CD4-positive, alpha-beta T cell treated with Interleukin-6 at 100 ng/mL for 8 hours (primary cell): ENCODE data around the gene RNF213.
"Not testable (repeated sequence)": the region's sequence is repeated elsewhere in the genome, so short reads cannot be mapped to it uniquely, and the experiment has no call there.

ENCODE experiments used
- DNase-seq: peaks from one replicate; pipeline ENCODE4 v3.0.0-alpha.2; 2020; ENCODE audit warnings: mixed read lengths, low spot score

The RNF213 gene

DNA sequence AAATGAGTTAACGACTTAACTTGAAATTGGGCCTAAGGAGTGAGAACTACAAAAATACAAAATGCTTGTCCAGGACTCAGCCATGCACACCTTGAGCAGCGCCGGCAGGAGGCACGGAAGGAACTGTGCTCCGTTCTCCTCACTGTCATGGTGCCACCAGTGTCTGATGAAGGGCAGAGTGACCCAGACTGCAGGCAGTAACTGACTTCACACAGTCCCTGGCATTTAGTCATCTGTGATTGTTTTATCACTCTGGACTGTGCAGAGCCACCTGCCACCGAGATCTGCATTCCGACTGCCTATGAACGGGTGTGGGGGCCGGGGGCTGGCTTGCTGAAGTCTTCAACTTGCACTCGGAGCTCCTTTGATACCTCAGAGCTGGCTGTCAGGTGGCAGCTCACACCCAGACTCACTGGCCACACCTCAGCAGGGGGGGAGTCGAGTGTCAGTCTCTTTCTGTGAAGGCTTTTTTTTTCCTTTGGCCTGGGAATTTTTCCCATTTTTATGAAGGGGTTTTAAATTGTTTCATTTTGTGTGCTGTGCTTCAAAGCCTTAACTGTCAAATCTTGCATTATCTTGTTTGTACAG is 134.1 kb downstream of the RNF213 start:
- no peak for DNase-seq

DNA sequence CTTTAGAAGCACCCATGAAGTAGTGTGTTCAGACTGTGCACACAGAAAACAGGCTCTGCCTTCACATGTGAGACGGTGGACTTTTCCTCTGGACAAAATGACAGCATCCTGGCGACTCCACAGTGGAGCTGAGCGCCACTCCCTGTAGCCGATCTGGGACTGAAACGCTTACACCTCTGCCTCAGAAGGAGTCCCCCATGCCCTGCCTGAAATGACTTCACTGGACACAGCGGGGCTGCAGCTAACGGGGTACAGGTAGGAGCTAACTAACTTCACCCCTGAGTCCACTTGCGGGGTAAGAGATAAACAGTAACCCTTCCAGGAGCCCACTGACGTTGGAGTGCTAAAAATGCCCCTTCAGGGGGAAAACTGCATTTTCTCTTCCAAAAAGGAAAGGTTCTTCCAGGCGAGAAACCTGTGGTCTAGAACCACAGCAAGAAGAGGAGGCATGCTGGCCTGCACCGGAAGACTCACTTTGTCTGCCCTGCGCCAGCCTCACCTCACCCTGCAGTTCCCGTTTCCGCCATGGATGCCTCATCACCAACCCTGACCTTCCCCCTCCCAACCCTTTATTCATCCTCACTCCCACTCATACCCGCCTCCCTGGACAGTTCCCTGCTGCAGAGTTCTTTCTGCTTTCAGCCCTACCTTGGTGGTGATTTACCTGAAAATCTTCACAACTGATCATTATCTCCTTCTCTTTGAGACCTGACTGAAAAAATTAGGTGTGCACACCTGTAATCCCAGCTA is 134.9 kb downstream of the RNF213 start:
- DNase-seq = no peak

DNA sequence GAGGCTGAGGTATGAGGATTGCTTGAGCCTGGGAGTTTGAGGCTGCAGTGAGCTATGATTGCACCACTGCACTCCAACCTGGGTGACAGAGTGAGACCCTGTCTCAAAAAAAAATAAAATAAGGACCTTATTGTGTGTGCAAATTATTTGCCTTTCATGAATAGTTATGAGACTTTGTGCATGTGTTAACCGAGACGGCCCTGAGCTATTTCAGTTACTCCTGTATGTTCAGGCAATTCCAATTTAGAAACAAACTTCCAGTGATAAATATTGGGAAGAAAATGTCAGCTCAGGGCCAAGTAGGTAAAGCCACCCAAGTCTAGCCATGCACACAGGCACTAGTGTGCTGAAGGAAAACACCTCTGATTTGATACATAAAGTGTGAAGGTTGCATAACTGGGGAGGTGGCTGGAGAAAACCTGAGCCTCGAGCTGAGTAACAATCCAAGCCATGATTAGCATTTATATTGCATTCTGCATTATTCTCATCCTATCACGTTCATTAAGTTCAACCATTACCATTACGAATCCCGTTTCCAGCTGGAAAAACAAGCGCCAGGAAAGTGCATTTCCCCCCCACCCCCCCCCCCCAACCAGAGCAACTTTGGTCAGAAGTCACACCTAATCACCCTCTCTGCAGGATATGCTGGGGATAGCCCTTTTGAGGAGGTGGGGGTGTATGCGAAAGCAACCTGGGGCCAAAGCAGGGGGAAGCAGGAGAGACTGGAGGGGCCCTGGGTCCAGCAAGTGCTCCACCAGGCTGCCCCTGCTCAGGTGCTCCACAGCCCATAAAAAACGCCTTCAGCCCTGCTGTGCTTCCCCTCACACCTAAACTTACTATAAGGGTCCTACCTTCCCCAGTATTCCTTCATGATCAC is 135.7 kb downstream of the RNF213 start:
- no peak for DNase-seq

DNA sequence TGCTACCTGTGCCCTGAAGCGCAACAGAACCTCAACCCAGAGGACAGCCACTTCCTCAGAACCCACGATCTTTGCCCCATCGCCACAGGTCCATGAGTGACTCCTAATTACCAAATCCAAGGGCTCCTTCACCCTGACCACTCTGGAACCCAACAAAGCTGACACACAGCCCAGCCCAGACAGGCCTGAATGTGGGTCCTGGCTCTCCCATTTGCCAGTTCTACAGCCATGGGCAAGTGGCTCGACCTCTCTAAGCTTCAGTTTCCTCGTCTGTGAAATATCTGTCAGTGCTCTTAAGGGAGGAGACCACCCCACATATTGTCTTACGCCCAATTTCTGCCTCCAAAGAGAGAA is 136.4 kb downstream of the RNF213 start:
- DNase-seq = no peak

DNA sequence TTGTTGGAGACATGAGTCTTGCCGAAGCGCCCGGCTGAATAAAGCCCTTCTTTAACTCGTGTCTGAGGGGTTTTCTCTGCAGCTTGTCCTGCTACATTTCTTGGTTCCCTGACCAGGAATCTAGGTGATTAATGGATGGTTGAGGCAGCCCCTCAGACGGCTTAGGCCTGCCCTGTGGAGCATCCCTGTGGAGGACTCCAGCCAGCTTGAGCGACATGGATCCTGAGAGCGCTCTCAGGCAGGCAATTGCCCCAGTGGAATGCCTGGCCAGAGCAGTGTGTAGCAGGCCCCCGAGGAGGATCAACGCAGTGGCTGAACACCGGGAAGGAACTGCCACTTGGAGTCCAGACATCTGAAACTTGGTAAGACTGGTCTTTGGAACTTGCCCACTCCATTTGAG is 137.0 kb downstream of the RNF213 start:
- no peak for DNase-seq

DNA sequence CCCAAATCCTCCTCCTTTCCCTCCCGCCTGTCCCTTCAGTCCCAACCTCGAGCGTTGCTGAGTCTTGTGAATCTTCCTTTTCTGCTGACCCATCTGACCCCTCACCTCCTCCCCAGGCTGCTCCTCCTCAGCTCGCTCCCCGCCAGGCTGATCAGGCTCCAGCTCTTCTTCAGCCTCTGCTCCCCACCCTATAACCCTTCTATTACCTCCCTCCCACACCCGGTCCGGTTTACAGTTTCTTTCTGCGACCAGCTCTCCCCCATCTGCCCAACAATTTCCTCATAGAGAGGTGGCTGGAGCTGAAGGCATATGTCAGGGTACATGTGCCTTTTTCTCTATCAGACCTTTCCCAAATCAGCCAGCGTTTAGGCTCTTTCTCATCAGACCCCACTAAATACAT is 140.4 kb downstream of the RNF213 start:
- DNase-seq = not testable (repeated sequence)

GRCh38 chr17:80402102-80402501 is 141.4 kb downstream of the RNF213 start:
- DNase-seq = not testable (repeated sequence)

DNA sequence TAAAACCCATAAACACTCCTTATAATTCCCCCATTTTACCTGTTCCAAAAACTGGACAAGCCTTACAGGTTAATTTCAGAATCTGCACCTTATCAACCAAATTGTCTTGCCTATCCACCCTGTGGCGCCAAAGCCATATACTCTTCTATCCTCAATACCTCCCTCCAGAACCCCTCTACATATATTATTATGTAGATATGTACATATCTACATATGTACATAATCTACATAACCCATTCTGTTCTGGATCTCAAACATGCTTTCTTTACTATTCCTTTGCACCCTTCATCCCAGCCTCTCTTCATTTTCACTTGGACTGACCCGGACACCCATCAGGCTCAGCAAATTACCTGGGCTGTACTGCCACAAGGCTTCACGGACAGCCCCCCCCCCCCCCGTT is 142.3 kb downstream of the RNF213 start:
- no peak for DNase-seq

GRCh38 chr17:80406146-80406545 is 145.5 kb downstream of the RNF213 start:
- DNase-seq = no peak

GRCh38 chr17:80407917-80408316 is 147.3 kb downstream of the RNF213 start:
- not testable (repeated sequence) for DNase-seq

GRCh38 chr17:80408872-80409271 is 148.2 kb downstream of the RNF213 start:
- no peak for DNase-seq

DNA sequence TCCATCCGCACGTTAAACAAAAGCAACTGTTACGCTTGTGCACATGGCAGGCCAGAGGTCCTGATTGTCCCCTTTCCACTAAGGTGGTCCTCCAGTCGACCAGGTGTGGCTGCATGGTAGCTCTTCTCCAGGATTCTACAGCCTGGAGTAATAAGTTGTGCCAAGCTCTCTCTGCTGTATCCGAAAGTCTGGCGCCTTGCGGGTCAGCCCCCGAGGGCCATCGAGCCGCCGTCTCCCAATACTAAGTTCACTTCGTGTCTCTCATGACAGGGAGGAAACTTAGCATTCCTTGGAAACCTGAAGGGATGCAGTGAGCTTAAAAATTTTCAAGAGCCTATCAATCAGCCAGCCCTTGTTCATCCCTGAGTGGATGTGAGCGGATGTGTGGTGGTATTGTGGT is 149.0 kb downstream of the RNF213 start:
- no peak for DNase-seq

- DNase-seq = not testable (repeated sequence)
Measured at GRCh38 chr17:80410441-80411087, 149.9 kb downstream of the RNF213 start.

DNA sequence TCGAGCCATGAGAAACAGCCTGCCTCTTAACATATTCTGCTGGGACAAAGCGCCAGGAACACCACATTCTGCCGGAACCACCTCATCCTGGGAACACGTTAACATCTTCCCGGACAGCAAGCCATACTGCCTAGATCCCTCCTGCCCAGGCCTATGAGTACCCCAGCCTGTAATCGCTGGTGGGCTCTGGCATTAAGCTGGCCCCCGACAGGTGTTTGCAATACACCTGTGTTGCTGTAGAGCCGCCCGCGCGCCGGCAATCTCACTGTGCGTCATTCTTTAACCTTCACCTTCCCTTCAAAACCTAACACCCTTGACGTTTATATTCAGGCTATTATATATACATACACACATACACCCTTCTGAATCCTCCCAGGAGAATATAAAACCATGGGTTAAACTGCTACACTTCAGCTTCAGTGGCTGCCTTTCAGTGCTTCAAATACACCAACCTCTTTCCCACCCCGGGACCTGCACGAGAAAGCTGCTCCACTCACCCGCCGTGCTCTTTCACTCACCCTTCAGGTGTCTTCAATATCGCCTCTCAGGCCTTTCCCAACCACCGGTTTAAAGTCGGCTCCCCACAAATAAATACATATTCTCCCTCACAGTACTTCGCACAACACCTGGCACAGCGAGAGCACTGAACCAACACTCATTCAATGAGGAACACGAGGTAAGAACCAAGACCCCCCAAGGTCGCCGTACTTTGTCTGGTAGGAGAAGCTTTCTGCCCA is 153.3 kb downstream of the RNF213 start:
- DNase-seq = no peak

DNA sequence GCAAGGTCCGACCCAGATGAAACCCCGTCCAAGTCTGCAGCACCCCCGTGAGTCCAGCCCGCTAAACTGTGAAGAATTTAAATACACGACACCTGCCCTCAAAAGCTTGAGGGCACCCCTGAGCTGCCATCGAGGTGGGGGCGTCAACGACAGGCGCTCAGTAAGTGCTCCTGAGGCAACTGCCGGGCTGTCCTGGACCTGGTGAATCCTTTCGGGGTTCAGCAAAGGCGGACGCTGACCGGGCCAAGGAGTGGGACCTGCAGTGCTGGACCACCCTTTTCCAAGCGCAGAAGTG is 153.8 kb downstream of the RNF213 start:
- DNase-seq = no peak

DNA sequence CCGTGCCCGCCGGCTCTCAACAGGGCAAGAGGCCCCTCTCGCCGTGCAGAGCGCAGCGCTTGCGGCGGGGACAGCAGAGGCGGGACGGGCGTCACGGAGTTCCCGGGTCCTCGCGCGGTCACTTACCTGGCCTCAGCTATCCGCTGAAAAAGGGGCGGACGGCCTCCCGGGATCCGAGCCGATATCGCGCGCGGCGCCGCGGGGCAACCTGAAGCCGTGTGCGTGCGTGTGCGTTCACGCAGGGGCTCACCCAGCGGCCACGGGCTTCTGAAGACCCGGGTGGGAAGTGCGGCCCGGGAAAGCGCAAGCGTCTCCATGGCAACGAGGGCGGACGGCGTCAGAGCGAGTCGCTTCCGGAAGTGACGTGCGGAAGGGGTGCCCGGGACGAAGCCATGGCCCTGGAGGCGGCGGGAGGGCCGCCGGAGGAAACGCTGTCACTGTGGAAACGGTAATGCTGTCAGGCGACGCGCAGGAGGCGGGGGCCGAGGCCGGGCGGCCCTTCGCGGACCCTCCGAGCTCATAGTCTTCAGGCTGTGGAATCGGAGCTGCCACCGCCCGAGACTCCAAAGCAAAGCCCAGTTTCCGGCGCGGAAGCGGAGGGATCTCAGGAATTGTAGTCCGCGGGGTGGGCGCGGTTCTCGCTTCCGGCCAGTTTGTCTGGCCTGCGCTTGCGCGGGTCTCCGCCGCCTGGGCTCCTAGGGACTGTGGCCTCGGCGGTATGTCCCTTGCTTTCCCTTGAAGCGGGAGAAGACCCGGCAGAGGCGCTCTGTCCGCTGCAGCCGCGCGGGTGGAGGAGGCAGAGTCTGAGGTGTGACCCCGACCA is 154.4 kb downstream of the RNF213 start, which contains the start of gene ENDOV:
TSS of gene ENDOV (plus strand) at position 365 of the 823 bp plus-strand sequence. CDS start at position 393, 28 bp downstream.
- DNase-seq = peak; percentile 91

- no peak for DNase-seq
Measured at GRCh38 chr17:80415626-80416137, 155.0 kb downstream of the RNF213 start.

DNA sequence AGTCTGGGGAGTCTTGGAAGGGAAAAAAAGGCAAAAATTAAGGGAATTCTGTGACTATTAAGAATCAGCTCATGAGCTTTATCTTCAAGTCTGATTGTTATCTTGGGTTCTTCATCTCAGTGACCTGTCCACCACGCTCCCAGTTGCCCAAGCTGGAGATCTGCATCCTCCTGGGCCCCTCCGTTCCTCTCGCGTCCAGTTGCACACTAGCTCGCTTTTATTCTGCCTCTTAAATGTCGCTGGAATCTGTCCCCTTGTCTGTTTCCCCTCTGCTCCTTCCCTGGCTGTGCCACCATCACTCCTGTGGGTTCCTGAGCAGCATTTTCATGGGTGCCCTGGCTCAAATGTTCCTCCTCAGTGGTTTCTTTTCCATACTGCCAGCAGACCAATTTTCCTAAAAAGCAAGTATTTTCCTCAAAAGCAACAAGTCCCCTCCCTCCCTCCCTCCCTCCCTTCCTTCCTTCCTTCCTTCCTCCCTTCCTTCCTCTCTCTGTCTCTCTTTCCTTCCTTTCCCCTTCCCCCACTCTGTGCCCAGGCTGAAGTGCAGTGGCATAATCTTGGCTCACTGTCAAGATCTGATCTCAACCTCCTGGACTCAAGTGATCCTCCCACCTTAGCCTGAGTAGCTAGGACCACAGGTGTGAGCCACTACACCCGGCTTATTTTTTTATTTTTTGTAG is 155.7 kb downstream of the RNF213 start:
- no peak for DNase-seq

- no peak for DNase-seq
Measured at GRCh38 chr17:80416940-80417293, 156.3 kb downstream of the RNF213 start.

DNA sequence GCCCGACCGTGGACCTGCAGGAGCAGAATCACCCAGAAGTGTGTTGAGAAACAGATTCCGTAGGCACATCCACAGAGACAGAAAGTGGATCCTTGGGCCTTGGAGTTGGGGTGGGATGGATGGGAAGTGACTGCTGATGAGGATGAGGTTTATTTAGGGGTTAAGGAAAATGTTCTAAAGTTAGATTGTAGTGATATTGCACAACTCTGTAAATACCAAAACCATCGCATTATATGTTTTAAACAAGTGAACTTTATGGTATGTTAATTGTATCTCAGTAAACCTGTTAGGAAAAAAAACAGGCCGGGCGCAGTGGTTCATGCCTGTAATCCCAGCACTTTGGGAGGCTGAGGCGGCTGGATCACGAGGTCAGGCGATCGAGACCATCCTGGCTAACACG is 157.9 kb downstream of the RNF213 start:
- no peak for DNase-seq
